GM12878 (cell line): ENCODE results near the gene SPIB. TPM values are rescaled to one million over a fixed set of nuclear protein-coding genes. Genes with fewer than 3 reads are reported as not detected.

ENCODE experiments used
- BHLHE40 ChIP-seq, 2 experiments: fragments of 450-650 bp in 1 of 2; IDR thresholded peaks; 2 replicates each; pipeline ENCODE4 v1.6.1; 2011 to 2017; ENCODE audit warnings: low read depth in 2 of 2, borderline replicate concordance in 1 of 2, improper control_type of control experiment in 1 of 2, low read length in 1 of 2, mild to moderate bottlenecking in 1 of 2
- IKZF2 ChIP-seq, 2 experiments: fragments of 450-650 bp; IDR thresholded peaks; 2 replicates each; pipeline ENCODE4 v1.6.1; 2017; ENCODE audit warnings: mild to moderate bottlenecking in 2 of 2, moderate library complexity in 2 of 2
- NBN ChIP-seq: fragments of 450-650 bp; IDR thresholded peaks from 2 replicates; pipeline ENCODE4 v1.6.1; 2016
- TBL1XR1 ChIP-seq: IDR thresholded peaks from 2 replicates; pipeline ENCODE4 v1.6.1; 2012; ENCODE audit warnings: low read depth, low read length, improper control_type of control experiment
- polyA plus RNA-seq, 11 experiments: library from polyadenylated mRNA; depleted of rRNA in 4 of 11; unstranded in 6 of 11; stranded (reverse) in 5 of 11; fragments of >200 nt; fragmentation: Nextera tagmentation in 4 of 11; fragmentation: Illumina TruSeq in 1 of 11; extraction: Ambion mirVana in 4 of 11; extraction: Trizol in 1 of 11; gene quantifications; 1 replicate in 1 of 11; 2 replicates in 10 of 11; pipeline versions ENCODE4 v1.2.1 to v1.2.3, GENCODE V29; 2011 to 2016; ENCODE audit warnings: inconsistent platforms in 2 of 11, missing spikeins in 2 of 11, low read depth in 1 of 11
- total RNA-seq, 4 experiments: library from RNA; depleted of rRNA in 3 of 4; stranded (reverse); fragments of >200 nt in 3 of 4; fragmentation: Illumina TruSeq in 1 of 4; extraction: Trizol in 1 of 4; gene quantifications; 2 replicates each; pipeline versions ENCODE4 v1.2.1 to v1.2.3, GENCODE V29; 2013 to 2021
- TF ChIP-seq, protein P1 (sequence below): fragments of 450-650 bp; IDR thresholded peaks from 2 replicates; pipeline ENCODE4 v1.6.1; 2018; ENCODE audit warnings: borderline replicate concordance, mild to moderate bottlenecking; ENCODE audit not compliant: partially characterized antibody
- TF ChIP-seq, protein P2 (sequence below): fragments of 450-650 bp; IDR thresholded peaks from 2 replicates; pipeline ENCODE4 v1.6.1; 2017; ENCODE audit warnings: mild to moderate bottlenecking, low read depth, inconsistent platforms; ENCODE audit not compliant: poor library complexity, severe bottlenecking
- TF ChIP-seq, protein P3 (sequence below): fragments of 450-650 bp; IDR thresholded peaks from 2 replicates; pipeline ENCODE4 v1.6.1; 2016; ENCODE audit warnings: mild to moderate bottlenecking

SPIB gene
- total and polyA plus RNA-seq, 10 of the 15 experiments (the other 5 are each of a cell fraction or from before 2014, with no cell fraction given): 3.5 to 123 (median 56.0) TPM

DNA sequence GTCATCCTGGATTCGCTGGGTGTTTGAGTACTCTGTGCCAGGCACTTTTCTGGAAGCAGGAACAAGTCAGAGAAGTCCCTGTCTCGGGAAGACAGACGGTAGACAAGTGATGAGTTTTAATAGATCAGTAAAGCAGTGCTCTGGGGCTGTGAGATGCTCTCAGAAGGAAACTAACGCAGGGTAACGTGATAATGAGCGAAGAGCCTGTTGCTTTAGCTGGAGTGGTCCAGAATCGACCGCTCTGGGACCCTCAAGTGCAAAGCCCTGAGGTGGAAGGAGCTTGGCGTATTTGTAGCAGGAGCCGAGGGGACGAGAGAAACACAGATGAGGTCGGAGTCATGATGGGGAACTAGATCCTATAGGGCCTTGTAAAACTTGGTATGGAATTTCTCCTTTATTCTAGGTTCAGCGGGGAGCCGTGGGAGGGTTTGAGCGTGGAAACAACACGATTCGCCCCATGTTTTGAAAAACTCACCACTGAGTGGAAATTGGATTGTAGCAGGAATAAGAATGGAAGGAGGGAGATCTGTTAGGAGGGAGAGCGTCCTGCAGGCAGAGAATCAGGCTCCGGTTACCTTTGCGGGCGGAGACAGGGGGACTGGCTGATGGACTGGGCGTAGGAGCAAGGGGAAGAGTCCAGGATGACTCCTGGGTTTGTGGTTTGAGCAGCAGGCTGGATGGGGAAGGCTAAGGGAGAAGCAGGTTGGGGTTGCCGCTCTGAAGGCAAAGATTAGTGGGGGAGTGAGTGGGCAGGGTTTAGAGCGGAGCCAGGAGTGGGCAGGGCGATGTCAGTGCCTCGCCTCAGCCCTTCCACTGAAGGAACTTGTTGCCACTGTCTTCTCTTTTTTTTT is 33.8 kb upstream of the SPIB start (continued):
- TF ChIP-seq, protein P1, sequence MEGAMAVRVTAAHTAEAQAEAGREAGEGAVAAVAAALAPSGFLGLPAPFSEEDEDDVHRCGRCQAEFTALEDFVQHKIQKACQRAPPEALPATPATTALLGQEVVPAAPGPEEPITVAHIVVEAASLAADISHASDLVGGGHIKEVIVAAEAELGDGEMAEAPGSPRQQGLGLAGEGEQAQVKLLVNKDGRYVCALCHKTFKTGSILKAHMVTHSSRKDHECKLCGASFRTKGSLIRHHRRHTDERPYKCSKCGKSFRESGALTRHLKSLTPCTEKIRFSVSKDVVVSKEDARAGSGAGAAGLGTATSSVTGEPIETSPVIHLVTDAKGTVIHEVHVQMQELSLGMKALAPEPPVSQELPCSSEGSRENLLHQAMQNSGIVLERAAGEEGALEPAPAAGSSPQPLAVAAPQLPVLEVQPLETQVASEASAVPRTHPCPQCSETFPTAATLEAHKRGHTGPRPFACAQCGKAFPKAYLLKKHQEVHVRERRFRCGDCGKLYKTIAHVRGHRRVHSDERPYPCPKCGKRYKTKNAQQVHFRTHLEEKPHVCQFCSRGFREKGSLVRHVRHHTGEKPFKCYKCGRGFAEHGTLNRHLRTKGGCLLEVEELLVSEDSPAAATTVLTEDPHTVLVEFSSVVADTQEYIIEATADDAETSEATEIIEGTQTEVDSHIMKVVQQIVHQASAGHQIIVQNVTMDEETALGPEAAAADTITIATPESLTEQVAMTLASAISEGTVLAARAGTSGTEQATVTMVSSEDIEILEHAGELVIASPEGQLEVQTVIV: no peak
- TF ChIP-seq TBL1XR1 (no peak), NBN (0 out of 2 replicates have a peak, but pooled peaks have one; percentile 13), IKZF2 (IDR thresholded peaks at IDR 0.05) (0 out of 4 replicates have a peak, but pooled peaks of 1 of the 2 experiments have one; percentile 5), BHLHE40 (IDR thresholded peaks at IDR 0.05; ENCODE audit: borderline replicate concordance in 1 of 2, low read depth in 2 of 2, low read length in 1 of 2) (peak; percentile 94 to 96; a peak in 3 of 4 replicates)
- TF ChIP-seq, protein P2, sequence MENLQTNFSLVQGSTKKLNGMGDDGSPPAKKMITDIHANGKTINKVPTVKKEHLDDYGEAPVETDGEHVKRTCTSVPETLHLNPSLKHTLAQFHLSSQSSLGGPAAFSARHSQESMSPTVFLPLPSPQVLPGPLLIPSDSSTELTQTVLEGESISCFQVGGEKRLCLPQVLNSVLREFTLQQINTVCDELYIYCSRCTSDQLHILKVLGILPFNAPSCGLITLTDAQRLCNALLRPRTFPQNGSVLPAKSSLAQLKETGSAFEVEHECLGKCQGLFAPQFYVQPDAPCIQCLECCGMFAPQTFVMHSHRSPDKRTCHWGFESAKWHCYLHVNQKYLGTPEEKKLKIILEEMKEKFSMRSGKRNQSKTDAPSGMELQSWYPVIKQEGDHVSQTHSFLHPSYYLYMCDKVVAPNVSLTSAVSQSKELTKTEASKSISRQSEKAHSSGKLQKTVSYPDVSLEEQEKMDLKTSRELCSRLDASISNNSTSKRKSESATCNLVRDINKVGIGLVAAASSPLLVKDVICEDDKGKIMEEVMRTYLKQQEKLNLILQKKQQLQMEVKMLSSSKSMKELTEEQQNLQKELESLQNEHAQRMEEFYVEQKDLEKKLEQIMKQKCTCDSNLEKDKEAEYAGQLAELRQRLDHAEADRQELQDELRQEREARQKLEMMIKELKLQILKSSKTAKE: no peak
- TF ChIP-seq, protein P3, sequence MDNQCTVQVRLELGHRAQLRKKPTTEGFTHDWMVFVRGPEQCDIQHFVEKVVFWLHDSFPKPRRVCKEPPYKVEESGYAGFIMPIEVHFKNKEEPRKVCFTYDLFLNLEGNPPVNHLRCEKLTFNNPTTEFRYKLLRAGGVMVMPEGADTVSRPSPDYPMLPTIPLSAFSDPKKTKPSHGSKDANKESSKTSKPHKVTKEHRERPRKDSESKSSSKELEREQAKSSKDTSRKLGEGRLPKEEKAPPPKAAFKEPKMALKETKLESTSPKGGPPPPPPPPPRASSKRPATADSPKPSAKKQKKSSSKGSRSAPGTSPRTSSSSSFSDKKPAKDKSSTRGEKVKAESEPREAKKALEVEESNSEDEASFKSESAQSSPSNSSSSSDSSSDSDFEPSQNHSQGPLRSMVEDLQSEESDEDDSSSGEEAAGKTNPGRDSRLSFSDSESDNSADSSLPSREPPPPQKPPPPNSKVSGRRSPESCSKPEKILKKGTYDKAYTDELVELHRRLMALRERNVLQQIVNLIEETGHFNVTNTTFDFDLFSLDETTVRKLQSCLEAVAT: no peak
